ENCODE measurements around the gene KRT75. TPM values are rescaled to one million over a fixed set of nuclear protein-coding genes. Genes with fewer than 3 reads are reported as not detected.

KRT75 gene
- total RNA-seq, 1 donor from 2014 or later = not detected

- no peak for TF ChIP-seq CTCF (conservative IDR thresholded peaks at IDR 0.05; ENCODE audit: low read depth, low read length)
- H3K4me3 ChIP-seq (ENCODE audit: low read depth, low read length) = no peak overlapping the region
- no peak for DNase-seq (ENCODE audit: low read depth)
Observed at GRCh38 chr12:52387859-52388258, 46.3 kb downstream of the KRT75 start.

- no peak for TF ChIP-seq CTCF (conservative IDR thresholded peaks at IDR 0.05; ENCODE audit: low read depth, low read length)
- H3K4me3 ChIP-seq (ENCODE audit: low read depth, low read length) = no peak within 1 kb of the TSS
Observed at GRCh38 chr12:52385226-52385702, 48.9 kb downstream of the KRT75 start, which contains the start of gene KRT84. Gene KRT84 (minus strand): TSS chr12:52385652. CDS start chr12:52385585, 67 bp downstream.

GRCh38 chr12:52383331-52383730, 50.8 kb downstream of the KRT75 start:
- TF ChIP-seq CTCF (conservative IDR thresholded peaks at IDR 0.05; ENCODE audit: low read depth, low read length) = no peak

More at GRCh38 chr12:52385226-52385702, 48.9 kb downstream of the KRT75 start, which contains the start of gene KRT84:
- no peak for DNase-seq (ENCODE audit: low read depth)

GRCh38 chr12:52382854-52383253, 51.3 kb downstream of the KRT75 start:
- TF ChIP-seq CTCF (conservative IDR thresholded peaks at IDR 0.05; ENCODE audit: low read depth, low read length) = no peak
- no peak overlapping the region for H3K4me3 ChIP-seq (ENCODE audit: low read depth, low read length)
- DNase-seq (ENCODE audit: low read depth) = no peak

More at GRCh38 chr12:52383331-52383730, 50.8 kb downstream of the KRT75 start:
- H3K4me3 ChIP-seq (ENCODE audit: low read depth, low read length) = no peak overlapping the region
- no peak for DNase-seq (ENCODE audit: low read depth)

GRCh38 chr12:52381206-52381605, 53.0 kb downstream of the KRT75 start:
- no peak for TF ChIP-seq CTCF (conservative IDR thresholded peaks at IDR 0.05; ENCODE audit: low read depth, low read length)

GRCh38 chr12:52380271-52380694, 53.9 kb downstream of the KRT75 start:
- no peak overlapping the region for H3K4me3 ChIP-seq (ENCODE audit: low read depth, low read length)
- TF ChIP-seq CTCF (conservative IDR thresholded peaks at IDR 0.05; ENCODE audit: low read depth, low read length) = peak; percentile 78
- DNase-seq (ENCODE audit: low read depth) = no peak

More at GRCh38 chr12:52381206-52381605, 53.0 kb downstream of the KRT75 start:
- H3K4me3 ChIP-seq (ENCODE audit: low read depth, low read length) = no peak overlapping the region
- DNase-seq (ENCODE audit: low read depth) = no peak

- DNase-seq (ENCODE audit: low read depth) = no peak
- H3K4me3 ChIP-seq (ENCODE audit: low read depth, low read length) = no peak overlapping the region
- TF ChIP-seq CTCF (conservative IDR thresholded peaks at IDR 0.05; ENCODE audit: low read depth, low read length) = no peak
Observed at GRCh38 chr12:52379536-52379935, 54.6 kb downstream of the KRT75 start.
